Upper lobe of right lung (tissue), 1 donor: ENCODE measurements around the gene RXRA. TPM values are rescaled to one million over a fixed set of nuclear protein-coding genes. Genes with fewer than 3 reads are reported as not detected.
A peak's percentile ranks its signal among the peaks of the same experiment; 100 is the strongest.

Experiments
- ATAC-seq: fragments of 200-7000 bp; cut with Tn5 transposase; one replicate; pipeline ENCODE4 v1.9.1; 2020; ENCODE audit warnings: mild to moderate bottlenecking, moderate library complexity
- DNase-seq: peaks from one replicate; pipeline ENCODE4 v3.0.0-alpha.2; 2020
- H3K27ac ChIP-seq: fragments of 200-600 bp; one replicate; pipeline ENCODE4 v1.8.0; 2022
- H3K27me3 ChIP-seq: fragments of 200-600 bp; one replicate; pipeline ENCODE4 v1.8.0; 2022; ENCODE audit warnings: mild to moderate bottlenecking
- H3K36me3 ChIP-seq: fragments of 200-600 bp; one replicate; pipeline ENCODE4 v1.8.0; 2022
- H3K4me1 ChIP-seq: fragments of 200-600 bp; one replicate; pipeline ENCODE4 v1.8.0; 2022
- H3K4me3 ChIP-seq: fragments of 200-600 bp; one replicate; pipeline ENCODE4 v1.8.0; 2022; ENCODE audit warnings: mild to moderate bottlenecking
- H3K9me3 ChIP-seq: fragments of 200-600 bp; one replicate; pipeline ENCODE4 v1.8.0; 2022
- CTCF ChIP-seq: fragments of 200-600 bp; IDR thresholded peaks from one replicate; pipeline ENCODE4 v1.8.0; 2022; ENCODE audit warnings: antibody characterized with exemption
- intact Hi-C: fragments of 100-400 bp; cut with DNase I; formaldehyde crosslinking; loops from one replicate; pipeline ENCODE4 v1.11.0; 2022
- total RNA-seq: library from RNA; stranded (reverse); fragmentation: NEBNext Ultra II Directional; extraction: Animal tissue kit (Norgen Biotek cat#: 25700); gene quantifications from one replicate; pipeline ENCODE4 v1.2.1, GENCODE V29; 2021
- donor health status: DM: no; HTN: yes; CAD: no; lungs with severe emphysema.

The RXRA gene
- total RNA-seq, 1 donor from 2014 or later, result 80.6 TPM

DNA sequence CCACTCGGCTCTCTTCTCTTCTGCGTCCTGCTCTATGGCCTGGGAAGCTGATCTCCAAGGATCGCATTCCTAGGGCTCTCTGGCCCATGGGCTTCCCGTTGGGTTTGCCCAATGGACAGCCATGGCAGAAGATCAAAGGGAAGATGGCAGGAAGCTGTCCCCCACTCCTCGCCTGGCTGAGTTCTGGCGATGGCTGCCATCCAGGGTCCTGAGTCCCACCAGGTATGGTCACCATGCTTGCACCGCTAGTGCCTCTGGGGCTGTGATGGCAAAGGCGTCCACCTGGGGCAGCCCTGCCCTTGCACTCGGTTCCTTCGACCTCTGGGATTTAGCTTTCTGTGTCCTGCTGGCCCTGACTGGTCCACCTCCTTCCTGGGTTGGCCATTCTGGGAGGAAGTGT, 156.0 kb downstream of the RXRA start:
- no peaks in the 10 kb centered on the region for H3K27me3 ChIP-seq
- no peaks in the 10 kb centered on the region for H3K36me3 ChIP-seq
- no peaks in the 10 kb centered on the region for H3K9me3 ChIP-seq
- DNase-seq (peak; percentile 60), ATAC-seq (no peak)
- H3K27ac ChIP-seq, result no peak overlapping the region
- H3K4me1 ChIP-seq, result no peaks in the 10 kb centered on the region
- intact Hi-C loops, result no loop called here
- TF ChIP-seq CTCF, result no peak
- no peak overlapping the region for H3K4me3 ChIP-seq

GRCh38 chr9:134483361-134484184, 157.3 kb downstream of the RXRA start:
- Histone ChIP-seq H3K4me1 (no peaks in the 10 kb centered on the region), H3K36me3 (no peaks in the 10 kb centered on the region), H3K27me3 (no peaks in the 10 kb centered on the region), H3K27ac (no peak overlapping the region), H3K9me3 (no peaks in the 10 kb centered on the region), H3K4me3 (no peak overlapping the region)
- TF ChIP-seq CTCF, result no peak
- no peak for ATAC-seq
- intact Hi-C loops, result no loop called here
- peak; percentile 58 for DNase-seq

GRCh38 chr9:134484479-134484878, 158.2 kb downstream of the RXRA start:
- Histone ChIP-seq H3K9me3 (no peaks in the 10 kb centered on the region), H3K27me3 (no peaks in the 10 kb centered on the region), H3K36me3 (no peaks in the 10 kb centered on the region), H3K27ac (no peak overlapping the region), H3K4me3 (no peak overlapping the region), H3K4me1 (no peaks in the 10 kb centered on the region)
- intact Hi-C loops, result no loop called here
- DNase-seq, result peak; percentile 51
- ATAC-seq, result no peak
- TF ChIP-seq CTCF, result no peak

GRCh38 chr9:134485653-134486052, 159.4 kb downstream of the RXRA start:
- DNase-seq (no peak), ATAC-seq (no peak)
- Histone ChIP-seq H3K9me3 (no peaks in the 10 kb centered on the region), H3K36me3 (no peaks in the 10 kb centered on the region), H3K4me3 (no peak overlapping the region), H3K27ac (no peak overlapping the region), H3K4me1 (no peaks in the 10 kb centered on the region), H3K27me3 (no peaks in the 10 kb centered on the region)
- TF ChIP-seq CTCF, result no peak
- intact Hi-C loops, result no loop called here

GRCh38 chr9:134486143-134486591, 159.9 kb downstream of the RXRA start:
- DNase-seq (peak; percentile 48), ATAC-seq (no peak)
- intact Hi-C loops, result no loop called here
- no peak overlapping the region for H3K4me3 ChIP-seq
- H3K9me3 ChIP-seq, result no peaks in the 10 kb centered on the region
- H3K27me3 ChIP-seq, result no peaks in the 10 kb centered on the region
- H3K36me3 ChIP-seq, result no peaks in the 10 kb centered on the region
- no peak for TF ChIP-seq CTCF
- H3K4me1 ChIP-seq, result no peaks in the 10 kb centered on the region
- H3K27ac ChIP-seq, result no peak overlapping the region
